ENCODE data around the gene ALCAM. TPM values are rescaled to one million over a fixed set of nuclear protein-coding genes. Genes with fewer than 3 reads are reported as not detected.

The ALCAM gene
- polyA plus RNA-seq, 3 donors, result 114 to 122 (median 116) TPM

DNA sequence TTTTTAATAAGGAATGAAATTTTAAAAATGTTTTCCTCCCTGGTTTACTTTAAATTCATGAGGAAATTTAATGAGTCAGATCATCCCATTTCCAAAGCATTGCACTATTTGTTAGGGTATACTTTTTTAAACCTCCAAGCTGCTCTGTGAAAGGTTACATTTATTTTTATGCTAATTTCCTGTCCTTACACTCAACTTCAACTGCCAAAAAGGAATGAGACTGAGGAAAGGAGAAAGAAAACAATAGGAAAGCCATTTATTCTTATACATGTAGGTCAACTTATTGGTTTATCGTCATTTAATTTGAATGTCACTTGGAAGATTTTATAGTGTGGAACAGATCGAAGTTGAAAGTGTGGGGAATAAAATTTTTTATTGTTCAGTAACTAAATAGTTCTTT is 104.1 kb downstream of the ALCAM start:
- DNase-seq, result no peak

GRCh38 chr3:105473521-105474223 is 107.0 kb downstream of the ALCAM start:
- no peak for DNase-seq

DNA sequence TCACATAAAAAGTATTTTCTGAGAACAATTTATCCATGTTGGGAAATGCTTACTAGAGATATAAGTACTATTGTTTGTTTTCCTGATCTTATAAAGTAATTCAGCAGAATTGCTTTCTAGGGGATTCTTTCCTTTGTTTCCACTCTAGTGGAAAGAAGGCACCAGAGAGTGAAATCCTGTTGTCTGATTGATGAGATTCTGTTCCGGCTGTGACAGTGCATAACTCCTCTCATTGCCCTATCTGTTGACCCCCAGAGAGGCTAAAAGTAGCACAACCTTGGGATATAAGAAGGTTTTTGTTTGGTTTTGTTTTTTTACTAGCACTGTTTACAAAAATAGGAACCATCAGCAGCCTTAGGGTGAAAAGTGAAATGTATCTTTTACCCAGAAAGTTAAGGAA is 114.1 kb downstream of the ALCAM start:
- DNase-seq, result peak; percentile 26

GRCh38 chr3:105483476-105483875 is 116.8 kb downstream of the ALCAM start:
- no peak for DNase-seq

GRCh38 chr3:105490045-105490444 is 123.3 kb downstream of the ALCAM start:
- no peak for DNase-seq

- DNase-seq, result no peak
Observed at GRCh38 chr3:105493305-105493892, 126.7 kb downstream of the ALCAM start.

- DNase-seq, result no peak
Observed at GRCh38 chr3:105495021-105495420, 128.3 kb downstream of the ALCAM start.

- no peak for DNase-seq
Observed at GRCh38 chr3:105496343-105496742, 129.6 kb downstream of the ALCAM start.

GRCh38 chr3:105497386-105497785 is 130.7 kb downstream of the ALCAM start:
- no peak for DNase-seq

DNA sequence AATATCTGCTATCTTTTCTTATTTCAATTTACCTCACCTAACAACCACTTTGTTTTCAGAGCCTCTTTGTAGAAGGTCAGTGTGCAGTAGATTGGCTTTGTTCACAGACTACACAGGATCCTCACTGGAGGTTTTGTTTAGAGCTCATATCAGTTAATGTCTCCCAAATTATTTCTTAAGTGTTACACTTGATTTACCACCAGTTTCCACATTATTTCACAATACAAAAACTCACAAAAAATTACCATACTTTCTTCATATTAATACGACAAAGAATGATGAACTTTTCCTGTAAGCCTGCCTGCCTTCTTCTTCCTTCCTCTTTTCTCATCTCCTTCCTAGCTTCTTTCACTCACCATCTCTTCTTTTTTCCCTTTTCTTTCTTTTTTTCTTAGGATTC is 133.3 kb downstream of the ALCAM start:
- DNase-seq, result no peak

- no peak for DNase-seq
Observed at GRCh38 chr3:105502333-105502732, 135.6 kb downstream of the ALCAM start.

DNA sequence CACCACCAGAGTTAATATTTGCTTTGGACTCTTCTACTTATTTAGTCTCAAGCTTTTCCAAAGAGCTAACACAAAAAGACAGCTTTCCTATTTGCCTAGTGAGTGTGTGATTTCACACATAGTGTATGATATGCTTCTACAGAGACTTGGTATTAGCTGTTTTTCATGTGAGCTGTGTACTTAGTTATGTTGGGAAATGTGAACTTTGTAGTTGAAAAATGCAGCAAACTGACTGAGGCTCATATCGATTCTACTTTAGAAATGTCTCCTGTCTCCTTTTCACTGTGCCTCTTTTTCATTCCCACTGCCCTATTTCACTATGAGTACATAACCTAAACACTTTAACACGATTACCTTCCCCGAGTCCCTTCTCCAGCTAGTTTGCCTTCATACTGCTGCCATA is 136.5 kb downstream of the ALCAM start:
- DNase-seq, result no peak

DNA sequence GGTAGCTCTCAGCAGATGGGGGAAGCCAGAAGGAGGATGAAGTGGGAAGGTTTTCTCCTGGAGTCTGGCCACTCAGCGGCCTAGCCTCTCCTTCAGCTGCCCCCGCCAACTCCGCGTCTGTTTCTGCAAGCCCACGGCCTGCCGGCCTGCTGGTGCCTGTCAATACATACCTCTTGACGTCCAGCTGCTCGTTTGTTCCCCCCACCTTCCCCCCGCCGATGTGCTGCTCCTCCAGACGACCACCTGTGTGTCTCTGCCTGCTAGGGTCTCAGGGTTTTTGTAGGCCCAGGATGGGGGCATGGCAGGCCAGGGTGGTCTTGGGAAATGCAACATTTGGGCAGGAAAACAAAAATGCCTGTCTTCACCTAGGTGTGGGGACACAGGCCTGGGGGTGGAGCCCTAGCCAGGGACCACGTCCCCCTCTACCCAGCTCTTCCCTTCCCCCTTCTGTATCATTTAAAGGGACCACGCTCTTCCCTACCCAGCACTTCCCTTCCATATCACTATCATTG is 137.8 kb downstream of the ALCAM start:
- no peak for DNase-seq

GRCh38 chr3:105505170-105505569 is 138.5 kb downstream of the ALCAM start:
- DNase-seq, result no peak

DNA sequence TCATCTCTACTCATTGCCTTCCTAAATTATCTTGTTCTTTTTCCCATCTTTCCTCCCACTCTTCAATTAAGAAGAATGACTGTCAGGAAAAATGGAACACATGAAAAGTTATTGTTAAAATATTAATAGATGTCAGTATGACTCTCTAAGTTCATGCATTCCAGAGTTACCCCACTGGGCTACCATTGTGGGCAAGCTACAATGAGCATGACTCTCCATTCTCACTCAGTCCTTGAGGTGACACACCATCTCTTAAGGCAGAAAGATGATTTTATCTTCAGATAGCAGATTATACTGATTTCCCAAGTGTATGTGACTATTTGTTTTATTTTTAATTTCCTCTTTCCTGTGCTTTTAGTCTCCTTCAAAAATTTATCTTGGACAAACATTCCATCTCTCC is 144.3 kb downstream of the ALCAM start:
- no peak for DNase-seq

DNA sequence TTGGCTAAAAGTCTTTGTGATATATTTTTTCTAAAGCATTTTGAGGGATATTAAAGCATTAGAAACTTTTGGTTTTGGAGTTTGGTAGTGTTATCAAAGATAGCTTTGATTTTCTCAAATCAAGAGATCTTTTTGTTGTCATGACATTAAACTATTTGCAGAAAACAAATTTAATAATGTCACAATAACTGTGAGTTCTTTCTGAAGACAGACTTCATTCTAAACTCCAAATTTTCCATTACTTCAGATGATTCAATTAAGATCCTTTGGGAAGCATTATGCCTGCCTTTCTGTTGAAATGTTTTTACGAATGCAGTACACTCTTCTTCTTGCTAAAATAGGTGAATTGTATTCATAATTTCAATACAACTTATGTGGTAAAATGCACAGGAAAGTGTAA is 145.4 kb downstream of the ALCAM start:
- DNase-seq, result no peak

- DNase-seq, result no peak
Observed at GRCh38 chr3:105513042-105513441, 146.3 kb downstream of the ALCAM start.

DNA sequence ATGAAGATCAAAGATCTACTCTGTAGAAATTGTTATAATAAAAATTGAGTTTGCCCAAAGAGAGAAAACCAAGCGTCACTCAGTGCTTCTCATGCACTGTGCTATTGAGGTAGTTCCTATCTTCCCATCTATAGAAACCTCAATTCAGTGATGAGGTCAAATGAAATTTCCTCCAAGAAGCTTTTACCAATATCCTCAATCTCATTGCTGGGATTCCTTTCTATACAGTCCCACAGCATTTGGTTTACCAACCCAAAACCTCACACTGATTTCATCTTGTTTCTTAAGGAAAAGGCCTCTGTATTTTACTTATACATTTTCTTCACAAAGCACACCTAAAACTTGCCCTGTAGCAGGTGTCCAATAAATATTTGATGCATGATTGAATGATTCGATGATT is 147.2 kb downstream of the ALCAM start:
- no peak for DNase-seq

GRCh38 chr3:105515372-105515771 is 148.7 kb downstream of the ALCAM start:
- no peak for DNase-seq

GRCh38 chr3:105516972-105517371 is 150.3 kb downstream of the ALCAM start:
- no peak for DNase-seq

DNA sequence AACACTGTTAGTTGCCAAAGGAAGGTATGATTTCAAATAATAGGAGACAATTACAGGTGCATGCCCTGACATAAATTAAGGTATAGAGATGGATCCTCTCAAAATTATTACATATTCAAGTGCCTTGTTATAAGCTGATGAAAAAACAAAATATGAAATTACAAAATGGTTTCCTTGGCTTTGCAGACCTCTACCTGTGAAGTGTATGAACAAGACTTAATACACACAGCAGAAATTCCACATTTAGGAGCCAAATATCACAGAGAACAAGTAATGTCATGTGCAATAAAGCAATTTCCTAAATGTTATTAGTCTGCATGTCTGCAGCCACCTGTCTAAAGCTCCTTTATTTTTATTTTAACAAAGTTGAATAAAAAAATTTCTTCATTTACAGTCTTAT is 151.5 kb downstream of the ALCAM start:
- DNase-seq, result no peak

DNA sequence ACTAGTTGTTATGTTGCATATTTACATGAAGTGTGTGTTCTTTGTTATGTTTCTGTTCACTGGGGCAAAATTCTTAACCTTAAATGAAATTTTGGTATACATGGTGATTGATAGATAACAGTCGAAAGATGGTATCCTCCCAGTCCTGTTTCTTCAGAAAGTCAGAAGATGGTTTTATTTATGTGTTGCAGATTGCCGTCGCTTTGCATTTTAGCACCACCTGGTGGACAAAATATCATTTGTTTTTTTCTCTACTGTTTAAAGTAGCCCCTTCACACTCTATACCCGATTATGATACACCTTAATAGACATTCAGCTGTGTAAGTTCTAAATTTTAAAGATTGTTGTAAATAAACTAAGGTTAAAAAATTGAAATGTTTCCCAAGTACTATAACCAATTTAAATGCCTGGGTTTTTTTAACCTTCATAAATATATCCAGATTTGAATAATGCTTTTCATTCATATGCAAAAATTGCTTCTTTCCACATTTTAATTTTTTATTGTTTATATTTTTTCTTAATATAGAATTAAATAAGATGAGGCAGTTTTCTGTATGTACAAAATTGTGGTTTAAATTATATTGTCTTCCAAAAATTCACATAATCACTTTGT is 152.2 kb downstream of the ALCAM start:
- DNase-seq, result peak; percentile 48

- no peak for DNase-seq
Observed at GRCh38 chr3:105521770-105522169, 155.1 kb downstream of the ALCAM start.
